Sigmoid colon (tissue), 7 donors: Measurements from ENCODE around the gene RHBDL1. TPM values are rescaled to one million over a fixed set of nuclear protein-coding genes. Genes with fewer than 3 reads are reported as not detected.

ENCODE experiments used
- DNase-seq: peaks from one replicate; pipeline ENCODE4 v3.0.0-alpha.2; 2019
- H3K27ac ChIP-seq, 4 donors: fragments of 200-600 bp; sonication (generic); one replicate each; pipeline ENCODE4 v1.5.1; 2016 to 2019; ENCODE audit warnings: mild to moderate bottlenecking in 1 of 4
- H3K27me3 ChIP-seq, 3 donors: fragments of 200-600 bp; sonication (generic); one replicate each; pipeline ENCODE4 v1.5.1; 2019; ENCODE audit warnings: mild to moderate bottlenecking in 1 of 3
- H3K36me3 ChIP-seq, 4 donors: fragments of 200-600 bp; sonication (generic); one replicate each; pipeline ENCODE4 v1.5.1; 2016 to 2019
- H3K4me1 ChIP-seq, 4 donors: fragments of 200-600 bp; sonication (generic); one replicate each; pipeline ENCODE4 v1.5.1; 2017 to 2019
- H3K4me3 ChIP-seq, 4 donors: fragments of 200-600 bp; sonication (generic); one replicate each; pipeline ENCODE4 v1.5.1; 2017 to 2019; ENCODE audit warnings: mild to moderate bottlenecking in 2 of 4, moderate library complexity in 1 of 4
- H3K9me3 ChIP-seq, 4 donors: fragments of 200-600 bp in 3 of 4; sonication (generic) in 3 of 4; one replicate each; pipeline versions ENCODE4 v1.5.1 to v1.6.1; 2013 to 2019
- EP300 ChIP-seq, 4 donors: sonication (generic); formaldehyde crosslinking; IDR thresholded peaks; one replicate each; pipeline ENCODE4 v1.6.1; 2017; ENCODE audit warnings: antibody characterized with exemption in 4 of 4
- POLR2A ChIP-seq, 2 donors: fragments of 450-650 bp; IDR thresholded peaks; one replicate each; pipeline ENCODE4 v1.6.1; 2016; ENCODE audit warnings: antibody characterized with exemption in 2 of 2, mild to moderate bottlenecking in 2 of 2, moderate library complexity in 2 of 2
- POLR2AphosphoS5 ChIP-seq, 4 donors: sonication (generic); formaldehyde crosslinking; IDR thresholded peaks; one replicate each; pipeline ENCODE4 v1.6.1; 2017; ENCODE audit warnings: antibody characterized with exemption in 4 of 4
- WGBS, 2 donors: extraction: QIAGEN DNeasy Blood & Tissue Kit; methylation state at CpG; one replicate each; pipeline ENCODE4 v1.1.7; 2013; 5-methylcytosine and 5-hydroxymethylcytosine counted together
- intact Hi-C: fragments of 100-400 bp; cut with DNase I; formaldehyde crosslinking; loops from one replicate; pipeline ENCODE4 v1.15.1; 2023
- polyA plus RNA-seq, 3 donors: library from polyadenylated mRNA; stranded (reverse); fragments of 200-250 nt; gene quantifications; one replicate each; pipeline ENCODE4 v1.2.3, GENCODE V29; 2013
- total RNA-seq, 4 donors: library from RNA; depleted of rRNA; stranded (reverse); fragments of >200 nt; gene quantifications; one replicate each; pipeline ENCODE4 v1.1.0, GENCODE V29; 2016
- TF ChIP-seq, protein P1 (sequence below), 4 experiments: fragments of 450-650 bp in 3 of 4; fragments of 200-600 bp in 1 of 4; IDR thresholded peaks; one replicate each; pipeline ENCODE4 v1.5.1; 2016 to 2019; ENCODE audit warnings: antibody characterized with exemption in 4 of 4, mild to moderate bottlenecking in 3 of 4, moderate library complexity in 2 of 4
- donor health status: healthy with polysubstance abuse.
- donor health status: Bipolar disorder and iron deficiency.
- donor health status: healthy.

Gene RHBDL1
- total and polyA plus RNA-seq, 7 donors = 0.46 to 6.1 (median 1.5) TPM; not detected in 2

DNA sequence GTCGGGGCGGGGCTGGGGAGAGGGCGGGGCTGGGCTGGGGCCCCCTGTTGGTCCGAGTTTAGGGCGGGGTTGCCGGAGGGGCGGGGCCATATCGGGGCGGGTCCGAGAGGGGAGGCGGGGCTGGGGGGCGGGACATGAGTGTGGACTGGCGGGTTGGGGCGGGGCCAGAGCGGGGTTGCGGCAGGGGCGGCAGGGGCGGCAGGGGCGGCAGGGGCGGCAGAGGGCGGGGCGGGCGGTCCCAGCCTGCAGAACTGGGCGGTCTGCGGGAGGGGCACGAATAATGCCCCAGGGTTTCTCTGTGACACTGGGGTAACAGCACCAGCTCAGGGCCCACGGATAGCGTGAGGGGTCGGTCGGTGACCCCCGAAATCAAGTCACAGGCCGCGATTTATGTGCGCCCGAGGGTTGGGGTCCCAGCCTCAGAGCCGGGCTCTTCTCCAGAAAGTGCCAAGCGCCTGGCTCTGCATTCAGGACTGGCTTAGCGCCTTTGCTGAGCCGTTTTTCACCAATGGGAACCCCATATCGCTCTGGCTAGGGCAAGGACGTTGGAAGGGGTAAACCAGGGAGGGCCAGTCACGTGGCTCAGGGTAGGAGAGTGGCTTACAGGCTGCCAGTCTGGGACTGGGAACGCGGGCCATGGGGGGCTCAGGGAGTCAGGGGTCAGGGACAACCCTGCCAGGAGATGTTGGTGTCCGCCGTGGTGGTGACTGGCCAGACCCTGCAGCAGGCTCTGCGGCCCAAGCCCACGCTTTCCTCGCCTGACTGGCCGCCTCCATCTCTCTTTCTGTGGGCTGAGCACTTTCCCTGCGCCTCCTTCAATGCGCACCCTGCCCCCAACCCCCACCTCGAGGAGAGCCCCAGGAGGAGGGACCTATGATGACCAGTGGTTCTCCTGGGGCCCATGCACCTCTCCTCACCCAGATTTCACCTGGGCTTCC lies 38.1 kb upstream of the RHBDL1 start:
- peak; percentile 97 for DNase-seq
- Histone ChIP-seq H3K4me1 (peaks cover 0 to 40% (median 32%) of the 10 kb centered on the region in 4 donors), H3K9me3 (no peaks in the 10 kb centered on the region), H3K27ac (peak overlapping the region; percentile 89 to 99 (median 97)), H3K27me3 (peaks cover 0 to 4% (median 0%) of the 10 kb centered on the region in 3 donors), H3K36me3 (peaks cover 0 to 21% (median 12%) of the 10 kb centered on the region in 4 donors), H3K4me3 (peak overlapping the region; percentile 64 to 98 (median 81))
- intact Hi-C loops = loop anchor here (2.0 kb wide), 1 partner anchor 49 kb away; no protein-coding TSS in a partner anchor
- 14 to 17% methylated on average over 53 of the region's 53 CpGs for WGBS, 2 donors
- TF ChIP-seq POLR2A (IDR thresholded peaks at IDR 0.05) (no peak), EP300 (IDR thresholded peaks at IDR 0.05) (no peak), POLR2AphosphoS5 (IDR thresholded peaks at IDR 0.05) (no peak)
- TF ChIP-seq, protein P1, sequence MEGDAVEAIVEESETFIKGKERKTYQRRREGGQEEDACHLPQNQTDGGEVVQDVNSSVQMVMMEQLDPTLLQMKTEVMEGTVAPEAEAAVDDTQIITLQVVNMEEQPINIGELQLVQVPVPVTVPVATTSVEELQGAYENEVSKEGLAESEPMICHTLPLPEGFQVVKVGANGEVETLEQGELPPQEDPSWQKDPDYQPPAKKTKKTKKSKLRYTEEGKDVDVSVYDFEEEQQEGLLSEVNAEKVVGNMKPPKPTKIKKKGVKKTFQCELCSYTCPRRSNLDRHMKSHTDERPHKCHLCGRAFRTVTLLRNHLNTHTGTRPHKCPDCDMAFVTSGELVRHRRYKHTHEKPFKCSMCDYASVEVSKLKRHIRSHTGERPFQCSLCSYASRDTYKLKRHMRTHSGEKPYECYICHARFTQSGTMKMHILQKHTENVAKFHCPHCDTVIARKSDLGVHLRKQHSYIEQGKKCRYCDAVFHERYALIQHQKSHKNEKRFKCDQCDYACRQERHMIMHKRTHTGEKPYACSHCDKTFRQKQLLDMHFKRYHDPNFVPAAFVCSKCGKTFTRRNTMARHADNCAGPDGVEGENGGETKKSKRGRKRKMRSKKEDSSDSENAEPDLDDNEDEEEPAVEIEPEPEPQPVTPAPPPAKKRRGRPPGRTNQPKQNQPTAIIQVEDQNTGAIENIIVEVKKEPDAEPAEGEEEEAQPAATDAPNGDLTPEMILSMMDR (IDR thresholded peaks at IDR 0.05) = no peak

DNA sequence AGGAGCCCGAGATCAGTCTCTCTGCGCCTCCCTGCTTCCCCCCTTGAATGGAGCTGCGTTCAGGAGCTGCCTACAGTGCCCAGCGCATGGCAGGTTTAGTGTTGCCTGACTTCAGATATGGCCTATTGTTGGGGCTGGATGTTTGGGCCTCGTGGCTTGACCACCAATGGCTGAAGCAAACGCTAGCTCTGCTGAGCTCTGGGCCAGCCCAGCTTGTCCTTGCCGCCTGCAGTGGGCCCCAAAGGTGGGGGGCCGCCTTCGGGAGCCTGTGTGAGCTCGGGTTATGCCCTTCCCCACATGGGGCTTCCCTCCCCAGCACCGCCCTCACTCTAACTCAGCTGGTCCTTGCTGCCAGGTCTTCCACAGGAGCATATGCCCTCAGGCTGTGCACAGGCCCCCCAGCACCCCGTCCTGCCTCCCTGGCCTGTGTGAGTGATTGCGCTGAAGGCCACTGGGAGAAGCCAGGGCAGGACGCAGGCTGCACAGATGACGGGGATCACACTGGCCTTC lies 37.4 kb upstream of the RHBDL1 start:
- intact Hi-C loops = no loop called here
- peaks cover 0 to 47% (median 39%) of the 10 kb centered on the region in 4 donors for H3K4me1 ChIP-seq
- WGBS, 2 donors = 87 to 89% methylated on average over 15 of the region's 15 CpGs
- no peaks in the 10 kb centered on the region for H3K9me3 ChIP-seq
- DNase-seq = no peak
- peaks cover 0 to 16% (median 12%) of the 10 kb centered on the region in 4 donors for H3K36me3 ChIP-seq
- H3K4me3 ChIP-seq = no peak overlapping the region
- peak overlapping the region; percentile 75 to 99 (median 94) for H3K27ac ChIP-seq
- TF ChIP-seq EP300 (IDR thresholded peaks at IDR 0.05) (no peak), POLR2A (IDR thresholded peaks at IDR 0.05) (no peak), POLR2AphosphoS5 (IDR thresholded peaks at IDR 0.05) (no peak)
- TF ChIP-seq, protein P1 (IDR thresholded peaks at IDR 0.05) = no peak
- H3K27me3 ChIP-seq = no peaks in the 10 kb centered on the region

DNA sequence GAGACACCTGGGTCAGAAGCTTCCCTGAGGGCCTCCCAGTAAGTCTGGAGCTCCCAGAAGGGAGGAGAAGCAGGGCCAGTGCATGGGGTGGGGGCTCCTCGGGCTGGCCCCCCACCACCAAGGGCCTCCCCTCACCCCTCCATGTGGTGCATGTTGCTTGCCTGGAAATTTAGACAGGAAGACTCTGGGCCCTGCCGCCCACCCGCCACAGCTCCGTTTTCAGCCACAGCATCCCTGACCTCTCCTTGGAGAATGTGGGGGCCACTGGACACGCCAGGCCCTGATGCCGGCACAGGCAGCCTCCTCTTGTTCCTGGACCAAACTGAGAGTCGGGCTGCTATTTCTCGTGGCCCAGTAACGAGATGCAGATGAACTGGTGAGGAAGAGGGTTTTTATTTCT lies 36.6 kb upstream of the RHBDL1 start:
- H3K36me3 ChIP-seq = peaks cover 0 to 8% (median 6%) of the 10 kb centered on the region in 4 donors
- H3K9me3 ChIP-seq = no peaks in the 10 kb centered on the region
- intact Hi-C loops = no loop called here
- WGBS, 2 donors = 85 to 86% methylated on average over 9 of the region's 9 CpGs
- TF ChIP-seq, protein P1 (IDR thresholded peaks at IDR 0.05) = no peak
- TF ChIP-seq EP300 (IDR thresholded peaks at IDR 0.05) (no peak), POLR2A (IDR thresholded peaks at IDR 0.05) (no peak), POLR2AphosphoS5 (IDR thresholded peaks at IDR 0.05) (no peak)
- no peak overlapping the region for H3K4me3 ChIP-seq
- H3K4me1 ChIP-seq = peaks cover 0 to 54% (median 42%) of the 10 kb centered on the region in 4 donors
- H3K27me3 ChIP-seq = no peaks in the 10 kb centered on the region
- no peak for DNase-seq
- H3K27ac ChIP-seq = no peak overlapping the region

DNA sequence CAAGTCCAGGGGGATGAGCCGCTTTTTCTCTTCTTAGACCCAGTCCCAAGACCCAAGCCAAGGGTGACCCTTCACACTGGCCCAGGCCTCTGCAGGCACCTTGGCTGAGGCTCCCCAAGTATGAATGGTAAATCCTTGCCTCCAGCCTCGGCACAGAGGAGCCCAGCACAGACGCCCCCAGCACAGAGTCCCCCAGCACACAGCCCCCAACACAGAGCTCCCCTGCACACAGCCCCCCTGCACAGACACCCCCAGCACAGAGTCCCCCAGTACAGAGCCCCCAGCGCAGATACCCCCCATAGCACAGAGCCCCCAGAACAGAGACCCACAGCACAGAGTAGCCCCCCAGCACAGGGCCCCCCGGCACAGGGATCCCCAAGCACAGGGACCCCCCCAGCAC lies 34.9 kb upstream of the RHBDL1 start:
- H3K27ac ChIP-seq = peak overlapping the region; percentile 81 to 91 (median 90)
- intact Hi-C loops = no loop called here
- H3K4me3 ChIP-seq = peak overlapping the region in 1 of 4 donors; percentile 90
- no peaks in the 10 kb centered on the region for H3K9me3 ChIP-seq
- TF ChIP-seq, protein P1 (IDR thresholded peaks at IDR 0.05) = no peak
- TF ChIP-seq POLR2AphosphoS5 (IDR thresholded peaks at IDR 0.05) = no peak
- no peak for TF ChIP-seq POLR2A (IDR thresholded peaks at IDR 0.05)
- no peak for TF ChIP-seq EP300 (IDR thresholded peaks at IDR 0.05)
- no peak for DNase-seq
- no peaks in the 10 kb centered on the region for H3K36me3 ChIP-seq
- 78 to 95% methylated on average over 5 of the region's 5 CpGs for WGBS, 2 donors
- H3K4me1 ChIP-seq = peaks cover 0 to 41% (median 31%) of the 10 kb centered on the region in 4 donors
- no peaks in the 10 kb centered on the region for H3K27me3 ChIP-seq
